ENCODE measurements around the gene RMND5B. TPM values are rescaled to one million over a fixed set of nuclear protein-coding genes. Genes with fewer than 3 reads are reported as not detected.

The RMND5B gene
- total RNA-seq, 1 donor from 2014 or later, result 32.6 TPM

DNA sequence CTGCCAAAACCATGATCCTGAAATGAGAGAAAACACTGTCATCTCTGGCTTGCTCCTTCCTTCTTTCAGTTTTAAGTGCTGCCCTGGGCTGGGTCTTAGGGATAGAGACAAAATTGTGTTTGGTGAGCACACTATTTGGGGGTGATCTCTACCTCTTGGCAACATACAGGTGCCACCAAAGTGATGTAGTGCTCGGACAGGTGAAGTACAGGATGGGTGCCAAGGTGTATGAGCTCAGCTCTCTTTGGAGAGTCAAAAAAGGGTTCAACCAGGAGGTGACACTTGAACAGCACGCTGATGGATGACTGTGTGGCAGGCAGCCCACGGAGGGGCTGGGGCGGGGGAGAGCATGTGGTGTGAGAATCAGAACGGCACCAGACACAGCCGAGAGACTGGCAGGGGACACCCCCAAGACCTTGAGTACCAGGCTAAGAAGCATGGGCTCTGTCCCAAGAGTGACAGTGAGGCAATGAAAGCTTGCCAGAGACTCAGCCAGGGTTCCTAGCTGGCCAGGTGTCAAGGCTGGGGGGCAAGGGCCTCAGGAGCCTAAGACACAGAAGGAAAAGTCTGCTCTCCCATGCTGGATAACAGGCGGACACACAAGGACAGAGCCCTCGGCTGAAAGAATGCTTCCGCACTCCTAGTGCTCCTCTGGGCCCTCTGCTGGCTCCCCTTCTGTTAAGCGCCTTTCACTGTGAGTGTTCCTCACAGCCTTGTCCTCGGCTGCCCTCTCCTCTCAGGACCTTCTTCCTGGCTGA is 20.3 kb downstream of the RMND5B start:
- peak overlapping the region; percentile 28 for H3K4me3 Mint-ChIP-seq
- no peak for DNase-seq (ENCODE audit: low spot score in 2 of 2, unreplicated experiment in 2 of 2)
- no peak overlapping the region for H3K27ac Mint-ChIP-seq
- H3K9me3 Mint-ChIP-seq, result no peaks in the 10 kb centered on the region
- peaks cover 12% of the 10 kb centered on the region for H3K4me1 Mint-ChIP-seq
- TF ChIP-seq CTCF (IDR thresholded peaks at IDR 0.05; ENCODE audit: unreplicated experiment), result no peak
- peaks cover 16% of the 10 kb centered on the region for H3K36me3 Mint-ChIP-seq
- no peaks in the 10 kb centered on the region for H3K27me3 Mint-ChIP-seq (ENCODE audit: low read depth)

DNA sequence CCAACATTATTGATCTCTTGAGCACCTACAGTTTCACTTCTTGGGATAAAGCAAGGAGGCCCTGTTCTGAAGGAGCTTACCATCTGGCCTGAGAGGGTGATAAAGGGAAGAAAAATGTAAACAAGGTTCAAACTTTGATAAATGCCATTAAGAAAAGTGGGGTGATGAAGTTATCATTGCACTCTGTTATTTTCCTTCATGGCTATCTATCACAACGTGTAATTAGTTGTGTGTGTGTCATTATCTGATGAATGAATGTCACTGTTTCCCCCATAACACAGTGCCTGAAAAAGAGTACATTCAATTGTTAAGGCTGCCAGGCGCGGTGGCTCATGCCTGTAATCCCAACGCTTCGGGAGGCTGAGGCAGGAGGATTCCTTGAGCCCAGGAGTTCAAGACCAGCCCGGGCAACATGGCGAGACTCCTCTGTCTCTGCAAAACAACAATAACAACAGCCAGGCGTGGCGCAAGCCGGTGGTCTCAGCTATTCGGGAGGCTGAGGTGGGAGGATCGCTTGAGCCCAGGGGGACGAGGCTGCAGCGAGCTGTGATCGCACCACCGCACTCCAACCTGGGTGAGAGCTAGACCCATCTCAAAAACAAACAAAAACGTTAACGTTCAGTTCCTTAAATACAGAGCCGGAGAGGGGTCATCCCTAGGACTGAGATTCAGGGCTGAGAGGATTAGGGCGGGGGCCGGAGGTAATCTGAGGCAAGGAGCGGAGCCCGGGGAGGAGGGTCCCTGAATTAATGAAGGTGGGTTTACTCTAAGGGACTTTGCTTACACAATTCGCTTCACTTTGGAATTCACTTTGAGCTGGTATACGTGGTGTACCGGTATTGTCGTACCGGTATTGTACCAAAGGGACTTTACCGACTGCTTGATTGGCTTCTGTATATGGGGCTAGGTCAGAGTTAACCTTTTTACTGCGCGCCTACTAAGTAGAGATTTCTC is 22.0 kb downstream of the RMND5B start:
- DNase-seq (ENCODE audit: low spot score in 2 of 2, unreplicated experiment in 2 of 2), result no peak
- Mint-ChIP-seq H3K27ac (peak overlapping the region; percentile 95), H3K4me1 (peaks cover 12% of the 10 kb centered on the region)

GRCh38 chr5:178153530-178154340 is 22.9 kb downstream of the RMND5B start, which contains the start of gene NHP2:
TSS of gene NHP2 (minus strand) at chr5:178153885. CDS start at chr5:178153817, 68 bp downstream.
- Mint-ChIP-seq H3K27me3 (ENCODE audit: low read depth) (no peaks in the 10 kb centered on the region), H3K4me3 (peak within 1 kb of the TSS; percentile 96), H3K9me3 (no peaks in the 10 kb centered on the region), H3K27ac (peak within 1 kb of the TSS; percentile 95), H3K4me1 (peaks cover 12% of the 10 kb centered on the region), H3K36me3 (peaks cover 7% of the 10 kb centered on the region)
- DNase-seq (ENCODE audit: low spot score in 2 of 2, unreplicated experiment in 2 of 2), result peak; percentile 97 to 99
- TF ChIP-seq CTCF (IDR thresholded peaks at IDR 0.05; ENCODE audit: unreplicated experiment), result no peak

More for the DNA sequence above, 22.0 kb downstream of the RMND5B start:
- no peaks in the 10 kb centered on the region for H3K27me3 Mint-ChIP-seq (ENCODE audit: low read depth)
- H3K4me3 Mint-ChIP-seq, result peak overlapping the region; percentile 96
- no peaks in the 10 kb centered on the region for H3K9me3 Mint-ChIP-seq
- peaks cover 11% of the 10 kb centered on the region for H3K36me3 Mint-ChIP-seq
- TF ChIP-seq CTCF (IDR thresholded peaks at IDR 0.05; ENCODE audit: unreplicated experiment), result no peak

DNA sequence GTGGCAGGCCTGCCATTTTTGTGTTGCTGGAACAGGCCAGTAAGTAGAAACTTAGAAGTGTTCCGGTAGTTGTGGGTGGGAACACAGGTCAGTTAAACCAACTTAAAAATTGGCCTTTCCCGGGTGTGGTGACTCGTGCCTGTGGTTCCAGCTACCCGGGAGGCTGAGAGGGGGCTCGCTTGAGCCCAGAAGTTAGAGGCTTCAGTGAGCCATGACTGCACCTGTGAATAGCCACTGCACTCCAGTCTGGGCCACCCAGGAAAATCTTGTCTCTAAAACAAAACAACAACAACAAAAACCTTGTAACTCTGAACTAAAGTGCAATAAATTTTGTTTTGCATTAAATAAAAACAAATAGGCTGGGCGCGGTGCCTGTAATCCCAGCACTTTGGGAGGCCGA is 24.3 kb downstream of the RMND5B start:
- Mint-ChIP-seq H3K4me3 (no peak overlapping the region), H3K9me3 (no peaks in the 10 kb centered on the region), H3K27me3 (ENCODE audit: low read depth) (peaks cover 3% of the 10 kb centered on the region), H3K27ac (no peak overlapping the region), H3K4me1 (peaks cover 12% of the 10 kb centered on the region), H3K36me3 (peaks cover 7% of the 10 kb centered on the region)
- DNase-seq (ENCODE audit: low spot score in 2 of 2, unreplicated experiment in 2 of 2), result no peak
- no peak for TF ChIP-seq CTCF (IDR thresholded peaks at IDR 0.05; ENCODE audit: unreplicated experiment)

DNA sequence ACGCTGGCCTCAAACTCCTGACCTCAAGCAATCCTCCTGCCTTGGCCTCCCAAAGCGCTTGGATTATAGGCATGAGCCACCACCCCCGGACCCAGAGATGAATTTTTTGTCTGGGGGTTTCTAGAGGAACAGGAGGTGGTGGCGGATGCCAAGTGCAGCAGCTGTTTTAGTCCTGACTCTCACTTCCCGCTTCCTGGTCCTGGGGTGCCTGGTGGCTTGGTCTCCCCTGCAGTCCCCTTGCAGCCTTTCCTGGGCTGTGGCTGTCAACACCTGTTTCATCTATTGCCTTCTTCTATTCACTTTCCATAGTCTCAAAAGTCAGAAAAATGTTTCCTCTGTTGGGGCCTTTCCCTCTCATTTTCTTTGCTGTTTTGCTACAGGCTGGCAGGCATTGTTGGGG is 29.4 kb downstream of the RMND5B start:
- no peak overlapping the region for H3K27ac Mint-ChIP-seq
- peaks cover 26% of the 10 kb centered on the region for H3K27me3 Mint-ChIP-seq (ENCODE audit: low read depth)
- H3K9me3 Mint-ChIP-seq, result no peaks in the 10 kb centered on the region
- TF ChIP-seq CTCF (IDR thresholded peaks at IDR 0.05; ENCODE audit: unreplicated experiment), result no peak
- no peaks in the 10 kb centered on the region for H3K4me1 Mint-ChIP-seq
- no peak for DNase-seq (ENCODE audit: low spot score in 2 of 2, unreplicated experiment in 2 of 2)
- no peaks in the 10 kb centered on the region for H3K36me3 Mint-ChIP-seq
- H3K4me3 Mint-ChIP-seq, result no peak overlapping the region
